HEK293 (cell line): ENCODE measurements around the gene SPOCK1.
"Not testable (repeated sequence)": the region's sequence is repeated elsewhere in the genome, so short reads cannot be mapped to it uniquely, and the experiment has no call there.

Experiments used
- CTCF ChIA-PET: fragments of 350-600 bp; formaldehyde crosslinking; extraction: SDS; loops from one replicate; lab custom pipeline; 2021; ENCODE audit warnings: antibody characterized with exemption; lab: Yijun Ruan, JAX
- POLR2A ChIA-PET: fragments of 300-600 bp; formaldehyde crosslinking; extraction: SDS; loops from one replicate; lab custom pipeline; 2020; ENCODE audit warnings: antibody characterized with exemption, inconsistent platforms; lab: Yijun Ruan, JAX
- H3K27ac ChIP-seq: fragments of 200-500 bp; sonication (Bioruptor generic); 2 replicates; pipeline ENCODE4 v1.5.1; 2014; ENCODE audit warnings: low read depth, low read length, control low read depth, inconsistent platforms; ENCODE audit errors: extremely low read depth
- H3K36me3 ChIP-seq, 2 experiments: fragments of 200-500 bp in 1 of 2; sonication (Bioruptor generic) in 1 of 2; 1 replicate in 1 of 2; 2 replicates in 1 of 2; pipeline ENCODE4 v1.5.1; 2014 to 2017; ENCODE audit warnings: inconsistent platforms in 2 of 2, low read length in 2 of 2; ENCODE audit not compliant: control insufficient read depth in 2 of 2, insufficient read depth in 1 of 2
- H3K4me1 ChIP-seq: fragments of 200-500 bp; sonication (Bioruptor generic); 2 replicates; pipeline ENCODE4 v1.5.1; 2014; ENCODE audit warnings: mild to moderate bottlenecking, low read length, inconsistent platforms; ENCODE audit not compliant: control insufficient read depth, insufficient read depth
- H3K4me3 ChIP-seq: 2 replicates; pipeline ENCODE4 v1.5.1; 2011; ENCODE audit warnings: low read depth, mild to moderate bottlenecking, control low read depth, low read length, moderate library complexity
- H3K9me3 ChIP-seq: fragments of 200-500 bp; sonication (Bioruptor generic); 2 replicates; pipeline ENCODE4 v1.5.1; 2014; ENCODE audit warnings: low read depth, low read length, inconsistent platforms; ENCODE audit not compliant: control insufficient read depth, insufficient read depth
- GLIS2 ChIP-seq: fragments of 450-650 bp; formaldehyde crosslinking; IDR thresholded peaks from 2 replicates; pipeline ENCODE4 v1.5.1; 2016; ENCODE audit warnings: missing biosample characterization, missing genetic modification characterization
- KLF1 ChIP-seq: fragments of 450-650 bp; formaldehyde crosslinking; IDR thresholded peaks from 2 replicates; pipeline ENCODE4 v1.5.1; 2016; ENCODE audit warnings: missing biosample characterization, missing genetic modification characterization
- SCRT2 ChIP-seq: fragments of 450-650 bp; formaldehyde crosslinking; IDR thresholded peaks from 2 replicates; pipeline ENCODE4 v1.5.1; 2016; ENCODE audit warnings: missing biosample characterization, missing genetic modification characterization
- SP2 ChIP-seq: fragments of 450-650 bp; formaldehyde crosslinking; IDR thresholded peaks from 2 replicates; pipeline ENCODE4 v1.5.1; 2016; ENCODE audit warnings: missing biosample characterization, missing genetic modification characterization
- ZEB2 ChIP-seq: fragments of 450-650 bp; formaldehyde crosslinking; IDR thresholded peaks from 2 replicates; pipeline ENCODE4 v1.5.1; 2016; ENCODE audit warnings: missing biosample characterization, missing genetic modification characterization
- ZNF133 ChIP-seq: fragments of 450-650 bp; formaldehyde crosslinking; IDR thresholded peaks from 2 replicates; pipeline ENCODE4 v1.5.1; 2016; ENCODE audit warnings: missing biosample characterization, missing genetic modification characterization
- ZNF157 ChIP-seq: fragments of 450-650 bp; formaldehyde crosslinking; IDR thresholded peaks from 2 replicates; pipeline ENCODE4 v1.5.1; 2016; ENCODE audit warnings: missing biosample characterization, missing genetic modification characterization
- ZNF174 ChIP-seq: fragments of 450-650 bp; formaldehyde crosslinking; IDR thresholded peaks from 2 replicates; pipeline ENCODE4 v1.5.0; 2017; ENCODE audit warnings: missing biosample characterization, mild to moderate bottlenecking, missing genetic modification characterization
- ZNF223 ChIP-seq: fragments of 450-650 bp; formaldehyde crosslinking; IDR thresholded peaks from 2 replicates; pipeline ENCODE4 v1.5.1; 2016; ENCODE audit warnings: missing biosample characterization, missing genetic modification characterization
- ZNF404 ChIP-seq: fragments of 450-650 bp; formaldehyde crosslinking; IDR thresholded peaks from 2 replicates; pipeline ENCODE4 v1.5.1; 2017; ENCODE audit warnings: missing biosample characterization, missing genetic modification characterization
- ZNF645 ChIP-seq: fragments of 450-650 bp; formaldehyde crosslinking; IDR thresholded peaks from 2 replicates; pipeline ENCODE4; 2016; ENCODE audit warnings: missing biosample characterization, missing genetic modification characterization
- ZNF670 ChIP-seq: fragments of 450-650 bp; formaldehyde crosslinking; IDR thresholded peaks from 2 replicates; pipeline ENCODE4 v1.5.1; 2016; ENCODE audit warnings: missing biosample characterization, missing genetic modification characterization, low read depth
- ZNF692 ChIP-seq: fragments of 450-650 bp; formaldehyde crosslinking; IDR thresholded peaks from 2 replicates; pipeline ENCODE4 v1.5.1; 2016; ENCODE audit warnings: missing biosample characterization, missing genetic modification characterization
- ZNF792 ChIP-seq: fragments of 450-650 bp; formaldehyde crosslinking; IDR thresholded peaks from 2 replicates; pipeline ENCODE4 v1.5.1; 2016; ENCODE audit warnings: missing biosample characterization, missing genetic modification characterization

The SPOCK1 gene

GRCh38 chr5:137233304-137233703, 265.8 kb downstream of the SPOCK1 start:
- peak; percentile 61 for TF ChIP-seq SCRT2 (tag by site-specific recombination)
- TF ChIP-seq, all 188 proteins: peak for 1; not testable (repeated sequence) for 187
- H3K36me3 ChIP-seq, CTCF ChIA-PET, H3K9me3 ChIP-seq, POLR2A ChIA-PET, H3K4me3 ChIP-seq, H3K27ac ChIP-seq, H3K4me1 ChIP-seq: not testable (repeated sequence)

GRCh38 chr5:137231540-137231939, 267.6 kb downstream of the SPOCK1 start:
- H3K36me3 ChIP-seq: no peaks in the 10 kb centered on the region
- TF ChIP-seq ZNF792 (tag by site-specific recombination) (no peak), ZNF670 (tag by site-specific recombination) (no peak), SP2 (tag by site-specific recombination) (no peak), ZNF692 (tag by site-specific recombination) (no peak)
- TF ChIP-seq, all 188 proteins: peak for 0
- Histone ChIP-seq H3K9me3 (no peaks in the 10 kb centered on the region), H3K4me3 (no peak overlapping the region), H3K4me1 (no peaks in the 10 kb centered on the region), H3K27ac (no peak overlapping the region)
- POLR2A ChIA-PET: interaction anchor here (0.7 kb wide), 1 partner anchor 584 kb away, joined by 3 read pairs; no protein-coding TSS in a partner anchor
- CTCF ChIA-PET: no interaction called here

GRCh38 chr5:137228816-137229215, 270.3 kb downstream of the SPOCK1 start:
- CTCF ChIA-PET: no interaction called here
- Histone ChIP-seq H3K4me3 (no peak overlapping the region), H3K9me3 (no peaks in the 10 kb centered on the region), H3K27ac (no peak overlapping the region), H3K4me1 (no peaks in the 10 kb centered on the region), H3K36me3 (no peaks in the 10 kb centered on the region)
- TF ChIP-seq ZNF645 (tag by site-specific recombination) (no peak), ZNF174 (tag by site-specific recombination) (no peak), ZEB2 (tag by site-specific recombination) (no peak)
- POLR2A ChIA-PET: no interaction called here

GRCh38 chr5:137226081-137226480, 273.0 kb downstream of the SPOCK1 start:
- Histone ChIP-seq H3K9me3 (no peaks in the 10 kb centered on the region), H3K4me1 (no peaks in the 10 kb centered on the region), H3K4me3 (no peak overlapping the region), H3K36me3 (no peaks in the 10 kb centered on the region), H3K27ac (no peak overlapping the region)
- TF ChIP-seq GLIS2: no peak
- no peak for TF ChIP-seq KLF1 (tag by site-specific recombination)
- ChIA-PET POLR2A (no interaction called here), CTCF (no interaction called here)

GRCh38 chr5:137223324-137224295, 275.5 kb downstream of the SPOCK1 start:
- TF ChIP-seq ZNF157 (tag by site-specific recombination) (no peak), ZNF133 (tag by site-specific recombination) (no peak), ZNF404 (tag by site-specific recombination) (no peak), GLIS2 (no peak), ZNF223 (tag by site-specific recombination) (no peak)
- H3K9me3 ChIP-seq: no peaks in the 10 kb centered on the region
- H3K27ac ChIP-seq: no peak overlapping the region
- H3K36me3 ChIP-seq: no peaks in the 10 kb centered on the region
- no peaks in the 10 kb centered on the region for H3K4me1 ChIP-seq
- H3K4me3 ChIP-seq: no peak overlapping the region
- ChIA-PET POLR2A (no interaction called here), CTCF (interaction anchor here (0.7 to 1.8 kb wide), 4 partner anchors 13 to 148 kb away, joined by 3 to 6 read pairs (median 4); no protein-coding TSS in a partner anchor)
